Measurements from ENCODE around the gene OSBPL9.

DNA sequence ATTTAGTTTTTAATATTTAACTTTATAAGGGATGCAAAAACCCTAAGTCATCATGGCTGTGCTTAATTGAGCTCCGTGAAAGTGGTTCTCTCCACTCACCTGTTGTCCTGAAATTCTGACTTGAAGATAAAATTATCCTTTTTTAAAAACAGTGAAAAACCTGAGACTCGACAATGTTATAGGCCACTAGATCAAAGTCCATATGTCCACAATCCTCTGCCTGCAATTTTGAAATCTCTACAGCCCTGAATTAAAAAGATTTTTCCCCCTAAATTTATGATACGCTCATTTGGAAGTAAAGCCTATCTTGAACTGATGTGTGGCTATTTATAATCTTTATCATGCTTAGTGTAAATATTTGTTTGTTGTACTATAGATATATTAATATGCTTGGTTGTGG lies 18.7 kb downstream of the OSBPL9 start:
- TF ChIP-seq, protein P1, sequence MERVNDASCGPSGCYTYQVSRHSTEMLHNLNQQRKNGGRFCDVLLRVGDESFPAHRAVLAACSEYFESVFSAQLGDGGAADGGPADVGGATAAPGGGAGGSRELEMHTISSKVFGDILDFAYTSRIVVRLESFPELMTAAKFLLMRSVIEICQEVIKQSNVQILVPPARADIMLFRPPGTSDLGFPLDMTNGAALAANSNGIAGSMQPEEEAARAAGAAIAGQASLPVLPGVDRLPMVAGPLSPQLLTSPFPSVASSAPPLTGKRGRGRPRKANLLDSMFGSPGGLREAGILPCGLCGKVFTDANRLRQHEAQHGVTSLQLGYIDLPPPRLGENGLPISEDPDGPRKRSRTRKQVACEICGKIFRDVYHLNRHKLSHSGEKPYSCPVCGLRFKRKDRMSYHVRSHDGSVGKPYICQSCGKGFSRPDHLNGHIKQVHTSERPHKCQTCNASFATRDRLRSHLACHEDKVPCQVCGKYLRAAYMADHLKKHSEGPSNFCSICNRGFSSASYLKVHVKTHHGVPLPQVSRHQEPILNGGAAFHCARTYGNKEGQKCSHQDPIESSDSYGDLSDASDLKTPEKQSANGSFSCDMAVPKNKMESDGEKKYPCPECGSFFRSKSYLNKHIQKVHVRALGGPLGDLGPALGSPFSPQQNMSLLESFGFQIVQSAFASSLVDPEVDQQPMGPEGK (tag by site-specific recombination; IDR thresholded peaks at IDR 0.05), result no peak
- TF ChIP-seq, protein P2, sequence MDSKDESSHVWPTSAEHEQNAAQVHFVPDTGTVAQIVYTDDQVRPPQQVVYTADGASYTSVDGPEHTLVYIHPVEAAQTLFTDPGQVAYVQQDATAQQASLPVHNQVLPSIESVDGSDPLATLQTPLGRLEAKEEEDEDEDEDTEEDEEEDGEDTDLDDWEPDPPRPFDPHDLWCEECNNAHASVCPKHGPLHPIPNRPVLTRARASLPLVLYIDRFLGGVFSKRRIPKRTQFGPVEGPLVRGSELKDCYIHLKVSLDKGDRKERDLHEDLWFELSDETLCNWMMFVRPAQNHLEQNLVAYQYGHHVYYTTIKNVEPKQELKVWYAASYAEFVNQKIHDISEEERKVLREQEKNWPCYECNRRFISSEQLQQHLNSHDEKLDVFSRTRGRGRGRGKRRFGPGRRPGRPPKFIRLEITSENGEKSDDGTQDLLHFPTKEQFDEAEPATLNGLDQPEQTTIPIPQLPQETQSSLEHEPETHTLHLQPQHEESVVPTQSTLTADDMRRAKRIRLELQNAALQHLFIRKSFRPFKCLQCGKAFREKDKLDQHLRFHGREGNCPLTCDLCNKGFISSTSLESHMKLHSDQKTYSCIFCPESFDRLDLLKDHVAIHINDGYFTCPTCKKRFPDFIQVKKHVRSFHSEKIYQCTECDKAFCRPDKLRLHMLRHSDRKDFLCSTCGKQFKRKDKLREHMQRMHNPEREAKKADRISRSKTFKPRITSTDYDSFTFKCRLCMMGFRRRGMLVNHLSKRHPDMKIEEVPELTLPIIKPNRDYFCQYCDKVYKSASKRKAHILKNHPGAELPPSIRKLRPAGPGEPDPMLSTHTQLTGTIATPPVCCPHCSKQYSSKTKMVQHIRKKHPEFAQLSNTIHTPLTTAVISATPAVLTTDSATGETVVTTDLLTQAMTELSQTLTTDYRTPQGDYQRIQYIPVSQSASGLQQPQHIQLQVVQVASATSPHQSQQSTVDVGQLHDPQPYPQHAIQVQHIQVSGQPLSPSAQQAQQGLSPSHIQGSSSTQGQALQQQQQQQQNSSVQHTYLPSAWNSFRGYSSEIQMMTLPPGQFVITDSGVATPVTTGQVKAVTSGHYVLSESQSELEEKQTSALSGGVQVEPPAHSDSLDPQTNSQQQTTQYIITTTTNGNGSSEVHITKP (tag by site-specific recombination; IDR thresholded peaks at IDR 0.05), result no peak
- TF ChIP-seq, protein P3, sequence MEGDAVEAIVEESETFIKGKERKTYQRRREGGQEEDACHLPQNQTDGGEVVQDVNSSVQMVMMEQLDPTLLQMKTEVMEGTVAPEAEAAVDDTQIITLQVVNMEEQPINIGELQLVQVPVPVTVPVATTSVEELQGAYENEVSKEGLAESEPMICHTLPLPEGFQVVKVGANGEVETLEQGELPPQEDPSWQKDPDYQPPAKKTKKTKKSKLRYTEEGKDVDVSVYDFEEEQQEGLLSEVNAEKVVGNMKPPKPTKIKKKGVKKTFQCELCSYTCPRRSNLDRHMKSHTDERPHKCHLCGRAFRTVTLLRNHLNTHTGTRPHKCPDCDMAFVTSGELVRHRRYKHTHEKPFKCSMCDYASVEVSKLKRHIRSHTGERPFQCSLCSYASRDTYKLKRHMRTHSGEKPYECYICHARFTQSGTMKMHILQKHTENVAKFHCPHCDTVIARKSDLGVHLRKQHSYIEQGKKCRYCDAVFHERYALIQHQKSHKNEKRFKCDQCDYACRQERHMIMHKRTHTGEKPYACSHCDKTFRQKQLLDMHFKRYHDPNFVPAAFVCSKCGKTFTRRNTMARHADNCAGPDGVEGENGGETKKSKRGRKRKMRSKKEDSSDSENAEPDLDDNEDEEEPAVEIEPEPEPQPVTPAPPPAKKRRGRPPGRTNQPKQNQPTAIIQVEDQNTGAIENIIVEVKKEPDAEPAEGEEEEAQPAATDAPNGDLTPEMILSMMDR (tag by site-specific recombination; IDR thresholded peaks at IDR 0.05), result no peak
- TF ChIP-seq ZNF248 (tag by site-specific recombination; IDR thresholded peaks at IDR 0.05) (no peak), ZNF2 (tag by site-specific recombination; IDR thresholded peaks at IDR 0.05) (no peak), ZNF571 (tag by site-specific recombination; IDR thresholded peaks at IDR 0.05) (no peak), ZNF391 (tag by site-specific recombination; IDR thresholded peaks at IDR 0.05; ENCODE audit: borderline replicate concordance, low read depth) (no peak), YY1 (tag by site-specific recombination; IDR thresholded peaks at IDR 0.05) (no peak), ZNF623 (tag by site-specific recombination; IDR thresholded peaks at IDR 0.05) (no peak)
- TF ChIP-seq, protein P4, sequence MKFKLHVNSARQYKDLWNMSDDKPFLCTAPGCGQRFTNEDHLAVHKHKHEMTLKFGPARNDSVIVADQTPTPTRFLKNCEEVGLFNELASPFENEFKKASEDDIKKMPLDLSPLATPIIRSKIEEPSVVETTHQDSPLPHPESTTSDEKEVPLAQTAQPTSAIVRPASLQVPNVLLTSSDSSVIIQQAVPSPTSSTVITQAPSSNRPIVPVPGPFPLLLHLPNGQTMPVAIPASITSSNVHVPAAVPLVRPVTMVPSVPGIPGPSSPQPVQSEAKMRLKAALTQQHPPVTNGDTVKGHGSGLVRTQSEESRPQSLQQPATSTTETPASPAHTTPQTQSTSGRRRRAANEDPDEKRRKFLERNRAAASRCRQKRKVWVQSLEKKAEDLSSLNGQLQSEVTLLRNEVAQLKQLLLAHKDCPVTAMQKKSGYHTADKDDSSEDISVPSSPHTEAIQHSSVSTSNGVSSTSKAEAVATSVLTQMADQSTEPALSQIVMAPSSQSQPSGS (tag by site-specific recombination; IDR thresholded peaks at IDR 0.05; ENCODE audit: low read depth), result no peak
- TF ChIP-seq, protein P5, sequence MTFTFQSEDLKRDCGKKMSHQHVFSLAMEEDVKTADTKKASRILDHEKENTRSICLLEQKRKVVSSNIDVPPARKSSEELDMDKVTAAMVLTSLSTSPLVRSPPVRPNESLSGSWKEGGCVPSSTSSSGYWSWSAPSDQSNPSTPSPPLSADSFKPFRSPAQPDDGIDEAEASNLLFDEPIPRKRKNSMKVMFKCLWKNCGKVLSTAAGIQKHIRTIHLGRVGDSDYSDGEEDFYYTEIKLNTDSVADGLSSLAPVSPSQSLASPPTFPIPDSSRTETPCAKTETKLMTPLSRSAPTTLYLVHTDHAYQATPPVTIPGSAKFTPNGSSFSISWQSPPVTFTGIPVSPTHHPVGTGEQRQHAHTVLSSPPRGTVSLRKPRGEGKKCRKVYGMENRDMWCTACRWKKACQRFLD (tag by site-specific recombination; IDR thresholded peaks at IDR 0.05), result no peak

Data from HEK293 (cell line).